Measurements from ENCODE around the gene TARS3. TPM values are rescaled to one million over a fixed set of nuclear protein-coding genes. Genes with fewer than 3 reads are reported as not detected.

TARS3 gene
- total and polyA plus RNA-seq, 4 donors: 2.8 to 20.6 (median 13.2) TPM

DNA sequence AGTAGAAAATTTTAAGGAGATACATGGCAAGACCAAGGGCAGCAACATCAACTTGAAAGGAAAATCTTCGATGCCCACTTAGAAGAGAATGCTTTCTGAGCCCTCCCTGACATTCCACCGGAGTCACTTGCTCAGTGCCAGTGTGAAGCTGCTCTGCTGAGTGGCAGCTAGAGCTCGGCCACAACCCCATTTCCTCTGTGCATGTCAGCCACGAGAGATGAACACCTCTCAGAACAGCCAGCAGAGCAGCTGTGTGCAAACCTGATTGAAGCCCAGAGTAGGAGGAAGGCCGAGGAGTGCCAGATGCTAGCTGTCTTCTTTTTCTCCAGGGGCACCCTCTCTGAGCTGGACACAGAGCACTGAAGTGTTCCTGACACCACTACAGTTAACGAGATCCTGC lies 12.2 kb downstream of the TARS3 start:
- H3K27ac ChIP-seq (ENCODE audit: low read depth in 1 of 2, low read length in 2 of 2): no peak overlapping the region
- no peak overlapping the region for H3K4me3 ChIP-seq (ENCODE audit: low read length in 2 of 2)
- WGBS, 2 donors: 87 to 89% methylated on average over 6 of the region's 6 CpGs
- DNase-seq: no peak
- H3K36me3 ChIP-seq (ENCODE audit: control insufficient read depth in 1 of 2, insufficient read depth in 2 of 2, low read length in 1 of 2): peaks cover 15 to 17% of the 10 kb centered on the region in 2 donors
- H3K4me1 ChIP-seq (ENCODE audit: control insufficient read depth in 1 of 2, insufficient read depth in 2 of 2, low read length in 2 of 2): no peaks in the 10 kb centered on the region
- intact Hi-C loops (cut with DNase I): no loop called here
- H3K9me3 ChIP-seq (ENCODE audit: control insufficient read depth, low read length): no peaks in the 10 kb centered on the region
- ATAC-seq (ENCODE audit: low FRiP score): no peak
- H3K27me3 ChIP-seq (ENCODE audit: control insufficient read depth in 1 of 2, insufficient read depth in 2 of 2, low read length in 1 of 2): no peaks in the 10 kb centered on the region

DNA sequence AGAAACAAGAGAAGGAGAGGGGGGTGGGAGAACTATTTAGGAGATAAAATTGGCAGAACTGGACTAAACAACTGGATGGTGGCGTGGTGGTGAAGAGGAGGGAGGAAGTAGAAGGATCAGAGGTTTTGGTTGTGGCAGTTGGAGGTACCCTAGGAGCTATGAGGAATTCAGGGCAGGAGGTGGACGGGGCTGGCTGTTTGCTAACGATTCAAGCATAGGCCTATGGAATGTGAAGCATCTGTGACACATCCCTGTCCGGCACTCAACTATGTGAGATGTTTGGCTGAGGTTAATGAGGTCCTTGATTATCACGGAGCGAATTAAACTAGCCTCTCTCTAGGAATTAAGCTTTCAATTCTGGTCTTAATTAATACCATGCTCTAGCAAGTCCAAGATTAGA lies 13.5 kb downstream of the TARS3 start:
- no peak for DNase-seq
- Histone ChIP-seq H3K36me3 (ENCODE audit: control insufficient read depth in 1 of 2, insufficient read depth in 2 of 2, low read length in 1 of 2) (peaks cover 15 to 19% of the 10 kb centered on the region in 2 donors), H3K9me3 (ENCODE audit: control insufficient read depth, low read length) (no peaks in the 10 kb centered on the region), H3K27ac (ENCODE audit: low read depth in 1 of 2, low read length in 2 of 2) (no peak overlapping the region), H3K4me3 (ENCODE audit: low read length in 2 of 2) (no peak overlapping the region), H3K4me1 (ENCODE audit: control insufficient read depth in 1 of 2, insufficient read depth in 2 of 2, low read length in 2 of 2) (no peaks in the 10 kb centered on the region), H3K27me3 (ENCODE audit: control insufficient read depth in 1 of 2, insufficient read depth in 2 of 2, low read length in 1 of 2) (no peaks in the 10 kb centered on the region)
- intact Hi-C loops (cut with DNase I): no loop called here
- 74 to 81% methylated on average over 6 of the region's 6 CpGs for WGBS, 2 donors
- no peak for ATAC-seq (ENCODE audit: low FRiP score)

DNA sequence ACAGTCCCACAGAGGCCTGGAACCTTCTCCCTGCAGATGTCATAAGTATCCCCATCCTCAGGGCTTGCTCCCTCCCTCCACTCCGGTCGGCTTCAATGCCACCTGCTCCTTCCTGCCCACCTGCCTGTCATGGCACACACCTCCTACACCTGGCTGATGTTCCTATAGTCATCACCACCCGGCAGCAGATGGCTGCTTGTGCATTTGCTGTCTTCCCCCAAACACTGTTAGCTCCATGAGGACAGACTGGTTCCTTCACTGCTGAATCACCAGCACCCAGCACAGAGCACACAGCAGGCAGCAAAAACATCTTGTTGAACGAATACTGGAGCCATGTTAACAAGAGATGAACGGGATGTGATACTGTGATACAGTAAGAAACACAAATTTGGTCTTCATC lies 14.8 kb downstream of the TARS3 start:
- no peak for ATAC-seq (ENCODE audit: low FRiP score)
- H3K27me3 ChIP-seq (ENCODE audit: control insufficient read depth in 1 of 2, insufficient read depth in 2 of 2, low read length in 1 of 2): no peaks in the 10 kb centered on the region
- peaks cover 15 to 19% of the 10 kb centered on the region in 2 donors for H3K36me3 ChIP-seq (ENCODE audit: control insufficient read depth in 1 of 2, insufficient read depth in 2 of 2, low read length in 1 of 2)
- WGBS, 2 donors: 90 to 91% methylated on average over 5 of the region's 5 CpGs
- intact Hi-C loops (cut with DNase I): no loop called here
- no peaks in the 10 kb centered on the region for H3K9me3 ChIP-seq (ENCODE audit: control insufficient read depth, low read length)
- no peaks in the 10 kb centered on the region for H3K4me1 ChIP-seq (ENCODE audit: control insufficient read depth in 1 of 2, insufficient read depth in 2 of 2, low read length in 2 of 2)
- H3K4me3 ChIP-seq (ENCODE audit: low read length in 2 of 2): no peak overlapping the region
- no peak overlapping the region for H3K27ac ChIP-seq (ENCODE audit: low read depth in 1 of 2, low read length in 2 of 2)
- DNase-seq: no peak

DNA sequence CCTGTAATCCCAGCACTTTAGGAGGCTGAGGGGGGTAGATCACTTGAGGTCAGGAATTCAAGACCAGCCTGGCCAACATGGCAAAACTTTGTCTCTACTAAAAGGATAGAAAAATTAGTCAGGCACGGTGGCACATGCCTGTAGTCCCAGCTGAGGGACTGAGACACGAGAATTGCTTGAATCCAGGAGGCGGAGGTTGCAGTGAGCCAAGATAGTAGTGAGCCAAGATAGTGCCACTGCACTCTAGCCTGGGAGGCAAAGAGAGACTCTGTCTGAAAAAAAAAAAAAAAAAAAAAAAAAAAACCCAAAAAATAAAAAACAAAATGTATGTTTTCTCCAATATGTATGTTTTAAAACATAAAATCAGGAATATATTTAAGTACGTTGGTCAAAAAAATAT lies 16.3 kb downstream of the TARS3 start:
- ATAC-seq (ENCODE audit: low FRiP score) (no peak), DNase-seq (no peak)
- no peak overlapping the region for H3K27ac ChIP-seq (ENCODE audit: low read depth in 1 of 2, low read length in 2 of 2)
- no peaks in the 10 kb centered on the region for H3K4me1 ChIP-seq (ENCODE audit: control insufficient read depth in 1 of 2, insufficient read depth in 2 of 2, low read length in 2 of 2)
- no peaks in the 10 kb centered on the region for H3K9me3 ChIP-seq (ENCODE audit: control insufficient read depth, low read length)
- H3K27me3 ChIP-seq (ENCODE audit: control insufficient read depth in 1 of 2, insufficient read depth in 2 of 2, low read length in 1 of 2): no peaks in the 10 kb centered on the region
- no peak overlapping the region for H3K4me3 ChIP-seq (ENCODE audit: low read length in 2 of 2)
- intact Hi-C loops (cut with DNase I): no loop called here
- 74 to 76% methylated on average over 4 of the region's 4 CpGs for WGBS, 2 donors
- peaks cover 13% of the 10 kb centered on the region in 2 donors for H3K36me3 ChIP-seq (ENCODE audit: control insufficient read depth in 1 of 2, insufficient read depth in 2 of 2, low read length in 1 of 2)

DNA sequence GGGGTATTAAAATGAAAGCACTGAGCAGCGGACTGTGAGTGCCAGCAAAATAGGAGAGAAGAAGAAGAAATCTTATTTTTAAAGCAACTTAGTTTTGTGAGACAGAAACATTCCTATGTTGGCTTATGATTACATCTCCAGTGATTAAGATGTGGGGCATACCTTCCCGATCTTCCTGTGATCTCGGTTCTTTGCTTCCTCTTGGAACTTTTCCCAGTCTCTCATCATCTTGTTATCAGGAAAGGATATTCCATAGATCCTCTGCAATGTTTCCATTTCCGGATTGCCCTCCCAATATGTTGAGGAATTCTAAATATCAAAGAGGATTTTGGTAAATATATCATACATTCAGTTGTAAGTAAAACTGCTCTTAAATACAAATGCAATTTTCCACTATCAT lies 22.2 kb downstream of the TARS3 start:
- Histone ChIP-seq H3K4me1 (ENCODE audit: control insufficient read depth in 1 of 2, insufficient read depth in 2 of 2, low read length in 2 of 2) (no peaks in the 10 kb centered on the region), H3K4me3 (ENCODE audit: low read length in 2 of 2) (no peak overlapping the region), H3K9me3 (ENCODE audit: control insufficient read depth, low read length) (no peaks in the 10 kb centered on the region), H3K27me3 (ENCODE audit: control insufficient read depth in 1 of 2, insufficient read depth in 2 of 2, low read length in 1 of 2) (no peaks in the 10 kb centered on the region), H3K36me3 (ENCODE audit: control insufficient read depth in 1 of 2, insufficient read depth in 2 of 2, low read length in 1 of 2) (peaks cover 11 to 15% of the 10 kb centered on the region in 2 donors), H3K27ac (ENCODE audit: low read depth in 1 of 2, low read length in 2 of 2) (no peak overlapping the region)
- 84 to 87% methylated on average over 4 of the region's 4 CpGs for WGBS, 2 donors
- intact Hi-C loops (cut with DNase I): no loop called here
- DNase-seq: no peak
- ATAC-seq (ENCODE audit: low FRiP score): no peak

DNA sequence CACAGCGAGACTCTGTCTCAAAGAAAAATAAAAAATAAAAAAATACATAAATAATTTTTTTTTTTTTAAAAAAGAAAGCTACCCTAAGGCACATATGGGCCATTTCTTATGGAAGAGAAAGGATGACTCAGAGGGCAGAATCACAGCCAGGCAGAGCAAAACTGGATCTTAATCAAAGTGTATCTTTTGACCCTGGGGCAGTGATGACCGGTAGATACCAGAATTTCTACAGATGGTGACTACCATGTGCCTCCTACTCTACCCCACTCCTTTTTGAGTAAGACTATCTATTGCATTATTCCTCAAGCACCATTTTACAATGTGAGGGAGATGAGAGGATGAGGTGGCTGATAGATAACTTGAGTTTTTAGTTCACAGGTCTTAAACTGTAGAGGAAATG lies 26.0 kb downstream of the TARS3 start:
- peaks cover 10 to 19% of the 10 kb centered on the region in 2 donors for H3K36me3 ChIP-seq (ENCODE audit: control insufficient read depth in 1 of 2, insufficient read depth in 2 of 2, low read length in 1 of 2)
- WGBS, 2 donors: 90 to 97% methylated on average over 2 of the region's 2 CpGs

DNA sequence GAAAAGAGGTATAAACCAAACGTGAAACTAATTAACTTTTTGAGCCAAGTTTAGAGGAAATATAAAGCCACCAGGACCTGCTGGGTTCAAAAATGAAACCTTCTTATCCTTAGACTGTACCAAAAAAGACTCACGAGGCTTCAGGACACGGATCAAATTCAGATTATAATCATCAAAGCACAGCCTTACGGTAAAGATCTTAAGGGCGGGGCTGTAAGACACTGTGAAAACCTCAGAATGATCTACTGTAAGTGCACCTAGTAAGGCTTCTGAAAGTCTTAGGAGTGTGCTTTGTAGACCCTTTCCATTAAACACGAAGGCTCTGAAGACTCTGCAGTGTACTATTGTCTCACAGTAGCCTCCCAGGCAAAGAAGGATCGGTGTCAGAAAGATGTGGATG lies 26.8 kb downstream of the TARS3 start:
- no peak for ATAC-seq (ENCODE audit: low FRiP score)
- no peak for DNase-seq
- 92 to 94% methylated on average over 7 of the region's 7 CpGs for WGBS, 2 donors
- Histone ChIP-seq H3K9me3 (ENCODE audit: control insufficient read depth, low read length) (no peaks in the 10 kb centered on the region), H3K4me1 (ENCODE audit: control insufficient read depth in 1 of 2, insufficient read depth in 2 of 2, low read length in 2 of 2) (no peaks in the 10 kb centered on the region), H3K4me3 (ENCODE audit: low read length in 2 of 2) (no peak overlapping the region), H3K27me3 (ENCODE audit: control insufficient read depth in 1 of 2, insufficient read depth in 2 of 2, low read length in 1 of 2) (no peaks in the 10 kb centered on the region), H3K27ac (ENCODE audit: low read depth in 1 of 2, low read length in 2 of 2) (no peak overlapping the region), H3K36me3 (ENCODE audit: control insufficient read depth in 1 of 2, insufficient read depth in 2 of 2, low read length in 1 of 2) (peaks cover 6 to 19% of the 10 kb centered on the region in 2 donors)
- intact Hi-C loops (cut with DNase I): no loop called here

More for the DNA sequence above, 26.0 kb downstream of the TARS3 start:
- H3K27ac ChIP-seq (ENCODE audit: low read depth in 1 of 2, low read length in 2 of 2): no peak overlapping the region
- no peaks in the 10 kb centered on the region for H3K4me1 ChIP-seq (ENCODE audit: control insufficient read depth in 1 of 2, insufficient read depth in 2 of 2, low read length in 2 of 2)
- DNase-seq (no peak), ATAC-seq (ENCODE audit: low FRiP score) (no peak)
- H3K4me3 ChIP-seq (ENCODE audit: low read length in 2 of 2): no peak overlapping the region
- intact Hi-C loops (cut with DNase I): no loop called here
- H3K9me3 ChIP-seq (ENCODE audit: control insufficient read depth, low read length): no peaks in the 10 kb centered on the region
- no peaks in the 10 kb centered on the region for H3K27me3 ChIP-seq (ENCODE audit: control insufficient read depth in 1 of 2, insufficient read depth in 2 of 2, low read length in 1 of 2)

DNA sequence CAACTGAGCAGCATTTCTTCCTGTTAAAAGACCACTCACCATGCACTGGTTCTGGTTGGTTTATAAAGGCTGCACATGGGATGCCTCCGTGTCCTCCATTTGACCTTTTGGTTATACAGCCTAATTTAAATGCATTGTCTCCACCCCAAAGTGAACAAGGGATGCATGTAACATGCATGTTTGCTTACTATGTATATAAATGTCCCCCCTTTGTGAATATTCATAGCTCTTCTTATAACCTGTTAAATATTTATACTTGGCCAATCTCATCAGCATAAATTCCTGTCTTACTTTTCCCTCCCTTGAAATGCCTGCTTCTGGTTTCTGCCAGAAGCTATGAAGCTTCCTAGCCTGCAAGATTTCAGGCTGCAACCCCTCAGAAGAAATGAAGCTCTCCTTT lies 27.4 kb downstream of the TARS3 start:
- Histone ChIP-seq H3K27ac (ENCODE audit: low read depth in 1 of 2, low read length in 2 of 2) (no peak overlapping the region), H3K36me3 (ENCODE audit: control insufficient read depth in 1 of 2, insufficient read depth in 2 of 2, low read length in 1 of 2) (peaks cover 6 to 20% of the 10 kb centered on the region in 2 donors), H3K4me1 (ENCODE audit: control insufficient read depth in 1 of 2, insufficient read depth in 2 of 2, low read length in 2 of 2) (no peaks in the 10 kb centered on the region), H3K27me3 (ENCODE audit: control insufficient read depth in 1 of 2, insufficient read depth in 2 of 2, low read length in 1 of 2) (no peaks in the 10 kb centered on the region), H3K9me3 (ENCODE audit: control insufficient read depth, low read length) (no peaks in the 10 kb centered on the region), H3K4me3 (ENCODE audit: low read length in 2 of 2) (no peak overlapping the region)
- intact Hi-C loops (cut with DNase I): no loop called here
- WGBS, 2 donors: 92 to 98% methylated on average over 1 of the region's 1 CpG
- ATAC-seq (ENCODE audit: low FRiP score): no peak
- DNase-seq: no peak

DNA sequence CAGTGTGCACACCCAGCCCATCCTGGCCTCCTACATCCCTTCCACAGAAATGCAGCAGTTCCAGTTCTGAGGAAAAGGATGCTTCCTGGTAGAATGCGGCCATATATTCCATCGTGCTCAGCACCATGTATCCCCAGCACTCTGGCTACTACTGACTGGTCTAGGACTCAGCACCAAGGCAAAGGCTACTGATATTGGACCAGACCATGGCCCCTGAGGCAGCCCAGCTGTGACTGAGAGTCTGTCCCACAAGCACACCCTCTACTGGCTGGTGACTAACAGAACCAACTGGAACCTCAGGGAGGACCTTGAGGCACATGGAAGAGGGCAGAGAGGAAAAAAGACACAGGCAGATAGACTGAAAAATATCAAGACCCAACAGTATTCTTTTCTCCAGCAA lies 30.0 kb downstream of the TARS3 start:
- WGBS, 2 donors: 93 to 95% methylated on average over 2 of the region's 2 CpGs

More for the DNA sequence above, 30.0 kb downstream of the TARS3 start:
- H3K27ac ChIP-seq (ENCODE audit: low read depth in 1 of 2, low read length in 2 of 2): no peak overlapping the region
- H3K4me1 ChIP-seq (ENCODE audit: control insufficient read depth in 1 of 2, insufficient read depth in 2 of 2, low read length in 2 of 2): no peaks in the 10 kb centered on the region
- ATAC-seq (ENCODE audit: low FRiP score) (no peak), DNase-seq (no peak)
- peaks cover 6 to 14% of the 10 kb centered on the region in 2 donors for H3K36me3 ChIP-seq (ENCODE audit: control insufficient read depth in 1 of 2, insufficient read depth in 2 of 2, low read length in 1 of 2)
- intact Hi-C loops (cut with DNase I): no loop called here
- no peaks in the 10 kb centered on the region for H3K27me3 ChIP-seq (ENCODE audit: control insufficient read depth in 1 of 2, insufficient read depth in 2 of 2, low read length in 1 of 2)
- no peaks in the 10 kb centered on the region for H3K9me3 ChIP-seq (ENCODE audit: control insufficient read depth, low read length)
- no peak overlapping the region for H3K4me3 ChIP-seq (ENCODE audit: low read length in 2 of 2)
